GM18517 (cell line): ENCODE data around the gene EML3.
"Not testable (repeated sequence)": the region's sequence is repeated elsewhere in the genome, so short reads cannot be mapped to it uniquely, and the experiment has no call there.

Experiments used
- ATAC-seq: cut with Tn5 transposase; IDR thresholded peaks from one replicate; pipeline ENCODE4 v1.9.1; 2021; ENCODE audit warnings: mild to moderate bottlenecking, moderate library complexity; ENCODE audit not compliant: unreplicated experiment

The EML3 gene

DNA sequence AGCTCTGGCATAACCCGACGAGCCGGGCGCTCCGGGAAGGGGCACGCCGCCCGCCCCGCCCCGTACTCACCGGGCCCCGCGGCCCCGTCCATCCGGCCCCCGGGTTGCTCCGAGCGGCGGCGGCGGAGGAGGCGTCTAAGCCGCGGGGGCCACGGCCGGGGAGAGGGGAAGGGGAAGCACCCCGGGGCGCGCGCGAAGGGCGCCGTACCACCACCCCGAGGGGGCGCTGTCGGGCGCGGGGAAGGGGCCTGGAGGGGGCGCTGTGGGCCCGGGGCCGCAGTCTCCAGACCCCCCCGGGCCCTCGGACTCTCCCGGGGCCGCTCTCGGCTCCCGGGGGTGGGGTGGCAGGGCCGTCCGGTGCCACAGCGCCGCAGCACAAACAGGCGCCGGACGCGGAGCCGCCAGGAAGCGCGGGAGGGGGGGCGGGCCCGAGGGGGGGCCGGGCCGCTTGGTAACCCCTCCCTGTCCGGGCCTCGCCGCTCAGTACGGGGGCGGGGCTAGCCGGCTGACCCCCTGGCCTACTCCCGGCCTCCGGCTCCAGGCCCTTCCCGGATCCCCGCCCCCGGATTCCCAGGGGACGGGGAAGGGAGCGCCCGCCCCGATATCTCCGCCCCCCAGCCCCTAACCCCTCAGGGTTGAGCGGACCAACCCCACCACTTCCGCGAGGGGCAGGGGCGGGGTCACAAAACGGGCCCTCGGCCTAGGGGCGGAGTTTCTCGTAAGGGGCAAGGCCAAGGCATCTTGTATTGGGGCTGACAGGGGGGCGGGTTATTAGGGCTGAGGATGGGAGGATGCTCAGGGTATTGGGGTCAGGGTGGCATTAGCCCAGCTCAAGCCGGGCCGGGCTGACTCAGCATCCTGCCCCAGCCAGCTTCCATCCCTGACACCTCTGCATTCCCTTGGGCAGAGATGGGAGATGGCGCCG, at the start of gene EML3, which contains the start of gene ROM1:
TSS of gene EML3 (minus strand) at position 410 of the 925 bp plus-strand sequence. CDS start at position 92, 318 bp downstream.
TSS of gene ROM1 (plus strand) at position 892 of the 925 bp plus-strand sequence. CDS start at position 917, 25 bp downstream.
- peak; percentile 71 for ATAC-seq

GRCh38 chr11:62656796-62657429, 44.3 kb upstream of the EML3 start:
- no peak for ATAC-seq

- ATAC-seq = no peak
These were observed 41.7 kb upstream of the EML3 start for GRCh38 chr11:62654297-62654696.

- no peak for ATAC-seq
These were observed 39.8 kb upstream of the EML3 start for GRCh38 chr11:62652161-62653006.

DNA sequence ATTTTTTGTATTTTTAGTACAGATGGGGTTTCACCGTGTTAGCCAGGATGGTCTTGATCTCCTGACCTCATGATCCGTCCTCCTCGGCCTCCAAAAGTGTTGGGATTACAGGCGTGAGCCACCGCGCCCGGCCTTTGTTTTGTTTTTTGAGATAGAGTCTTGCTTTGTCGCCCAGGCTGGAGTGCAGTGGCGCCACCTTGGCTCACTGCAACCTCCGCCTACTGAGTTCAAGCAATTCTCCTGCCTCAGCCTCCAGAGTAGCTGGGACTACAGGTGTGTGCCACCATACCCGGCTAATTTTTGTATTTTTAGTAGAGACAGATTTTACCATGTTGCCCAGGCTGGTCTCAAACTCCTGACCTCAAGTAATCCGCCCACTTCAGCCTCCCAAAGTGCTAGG, 37.7 kb upstream of the EML3 start:
- not testable (repeated sequence) for ATAC-seq

- ATAC-seq = no peak
These were observed 36.9 kb upstream of the EML3 start for GRCh38 chr11:62649486-62649885.

- no peak for ATAC-seq
These were observed 36.4 kb upstream of the EML3 start for GRCh38 chr11:62648967-62649364.

DNA sequence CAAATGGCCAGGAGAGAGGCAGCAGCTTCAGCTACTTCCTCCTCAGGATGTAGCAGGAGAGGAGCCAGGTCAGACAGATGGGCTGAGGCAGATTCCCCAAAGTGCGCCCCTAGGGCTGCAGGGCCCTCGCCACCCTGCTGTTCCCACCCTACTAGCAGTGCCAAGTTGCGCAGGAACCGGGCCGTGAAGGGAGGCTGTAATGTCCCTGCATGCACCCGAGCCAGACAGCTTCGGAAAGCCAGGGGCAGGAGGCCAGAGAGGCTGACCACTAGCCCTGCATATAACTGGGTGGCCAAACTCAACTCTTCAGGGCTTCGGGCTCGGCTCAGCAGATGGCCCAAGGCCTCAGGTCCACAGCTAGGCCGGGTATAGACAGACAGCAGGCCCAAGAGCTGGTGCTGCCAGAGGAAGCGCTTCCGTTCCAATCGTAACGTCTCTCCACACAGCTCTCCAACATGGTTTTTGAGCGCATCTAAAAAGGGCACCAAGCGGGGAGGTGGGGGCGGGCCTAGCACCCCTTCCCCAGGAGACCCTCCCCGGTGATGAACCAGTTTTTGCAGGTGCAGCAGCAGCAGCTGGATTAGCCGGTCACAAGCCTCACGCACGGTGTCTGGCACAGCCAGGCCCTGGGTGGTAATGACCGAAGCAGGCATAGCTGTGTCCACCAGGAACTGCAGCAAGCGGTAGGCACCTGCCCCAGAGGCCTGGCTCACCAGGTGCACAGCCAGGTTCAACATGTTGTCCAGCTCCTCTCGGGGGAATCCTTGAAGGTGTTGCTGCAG, 35.8 kb upstream of the EML3 start:
- ATAC-seq = no peak

DNA sequence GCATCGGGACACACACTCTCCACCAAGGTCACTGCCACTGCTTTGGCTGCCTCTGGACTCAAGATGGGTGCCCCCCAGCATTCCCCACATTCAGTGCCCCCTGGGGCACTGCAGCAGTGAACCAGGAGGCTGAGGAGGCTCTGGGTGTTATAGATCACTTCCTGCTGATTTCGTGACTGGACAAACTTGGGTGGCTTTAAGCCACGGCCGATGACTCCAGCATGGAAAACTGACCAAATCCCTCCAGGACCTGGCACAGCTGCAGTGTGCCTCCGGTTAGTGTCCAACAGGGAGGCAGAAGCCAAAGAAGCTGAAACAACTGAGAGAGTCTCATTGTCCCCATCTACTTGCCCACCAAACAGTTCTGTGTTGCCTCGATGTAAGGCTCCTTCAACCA, 35.0 kb upstream of the EML3 start:
- no peak for ATAC-seq

GRCh38 chr11:62646825-62647608, 34.4 kb upstream of the EML3 start:
- peak; percentile 9 for ATAC-seq

- peak; percentile 85 for ATAC-seq
These were observed 33.6 kb upstream of the EML3 start, which contains the start of gene GANAB for GRCh38 chr11:62645946-62646824. GANAB (minus strand) TSS chr11:62646613; CDS start chr11:62646599, 14 bp downstream.

GRCh38 chr11:62645671-62645945, 33.0 kb upstream of the EML3 start:
- no peak for ATAC-seq

DNA sequence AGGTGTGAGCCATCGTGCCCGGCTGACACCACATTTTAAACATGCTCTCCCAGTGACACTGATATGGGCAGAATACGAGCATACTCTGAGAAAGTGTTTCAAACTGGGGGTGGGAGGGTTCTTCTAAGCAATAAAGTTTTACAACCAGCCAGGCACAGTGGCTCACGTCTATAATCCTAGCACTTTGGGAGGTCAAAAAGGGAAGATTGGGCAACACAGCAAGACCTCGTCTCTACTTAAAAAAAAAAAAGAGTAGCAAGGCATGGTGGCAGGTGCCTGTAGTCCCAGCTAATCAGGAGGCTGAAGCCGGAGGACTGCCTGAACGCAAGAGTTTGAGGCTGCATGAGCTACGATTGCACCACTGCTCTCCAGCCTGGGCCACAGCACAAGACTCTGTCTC, 31.6 kb upstream of the EML3 start:
- no peak for ATAC-seq

- no peak for ATAC-seq
These were observed 19.9 kb upstream of the EML3 start for GRCh38 chr11:62632492-62632891.

GRCh38 chr11:62627713-62628112, 15.1 kb upstream of the EML3 start:
- ATAC-seq = no peak

DNA sequence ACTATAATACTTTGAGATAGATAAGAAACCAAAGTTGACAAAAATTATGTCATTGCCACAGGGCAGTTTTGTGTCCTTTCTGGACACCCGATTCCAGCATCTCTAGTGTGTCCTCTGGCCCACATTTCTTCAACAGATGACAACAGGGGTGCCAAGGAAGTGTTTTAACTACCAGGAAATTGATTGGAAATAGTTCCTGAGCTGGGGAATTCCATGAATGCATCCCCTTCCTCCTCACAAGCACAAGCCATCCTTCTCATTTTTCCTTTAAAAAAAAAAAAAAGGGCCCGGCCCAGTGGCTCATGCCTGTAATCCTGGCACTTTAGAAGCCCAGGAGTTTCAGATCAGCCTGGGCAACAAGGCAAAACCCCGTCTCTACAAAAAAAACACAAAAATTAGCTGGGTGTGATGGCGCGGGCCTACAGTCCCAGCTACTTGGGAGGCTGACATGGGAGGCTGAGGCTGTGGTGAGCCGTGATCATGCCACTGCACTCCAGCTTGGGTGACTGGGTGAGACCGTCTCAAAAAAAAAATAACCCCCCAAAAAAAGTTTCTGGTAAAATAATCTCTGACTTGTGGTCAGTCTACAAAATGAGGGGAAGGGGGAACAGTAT, 10.0 kb upstream of the EML3 start:
- no peak for ATAC-seq

- ATAC-seq = peak; percentile 90
These were observed 9.2 kb upstream of the EML3 start, which contains the start of gene B3GAT3 for GRCh38 chr11:62621567-62622470. B3GAT3 (minus strand) TSS chr11:62621986; CDS start chr11:62621947, 39 bp downstream.
